Measurements from ENCODE around the gene ARRB1.
A peak's percentile ranks its signal among the peaks of the same experiment; 100 is the strongest.
"Not testable (repeated sequence)": the region's sequence is repeated elsewhere in the genome, so short reads cannot be mapped to it uniquely, and the experiment has no call there.

The ARRB1 gene

DNA sequence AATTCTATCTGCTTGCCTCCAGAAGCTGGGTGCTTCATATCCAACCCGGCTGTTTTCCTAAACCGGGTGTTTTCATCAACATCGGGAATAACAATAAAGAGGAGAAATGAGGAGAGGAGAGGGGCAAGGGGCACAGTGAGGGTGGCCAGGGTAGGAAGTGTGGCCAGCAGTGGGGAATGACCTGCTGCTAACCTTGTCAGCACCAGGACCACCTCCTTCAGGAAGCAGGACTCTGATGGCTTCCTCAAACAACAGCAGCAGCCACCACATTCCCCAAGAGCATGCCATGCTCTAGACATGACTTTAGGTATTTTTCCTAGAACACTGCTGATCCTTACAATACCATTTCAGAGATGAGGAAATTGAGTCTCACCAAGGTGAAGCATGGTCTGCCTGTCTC lies 58.5 kb downstream of the ARRB1 start:
- DNase-seq = no peak

DNA sequence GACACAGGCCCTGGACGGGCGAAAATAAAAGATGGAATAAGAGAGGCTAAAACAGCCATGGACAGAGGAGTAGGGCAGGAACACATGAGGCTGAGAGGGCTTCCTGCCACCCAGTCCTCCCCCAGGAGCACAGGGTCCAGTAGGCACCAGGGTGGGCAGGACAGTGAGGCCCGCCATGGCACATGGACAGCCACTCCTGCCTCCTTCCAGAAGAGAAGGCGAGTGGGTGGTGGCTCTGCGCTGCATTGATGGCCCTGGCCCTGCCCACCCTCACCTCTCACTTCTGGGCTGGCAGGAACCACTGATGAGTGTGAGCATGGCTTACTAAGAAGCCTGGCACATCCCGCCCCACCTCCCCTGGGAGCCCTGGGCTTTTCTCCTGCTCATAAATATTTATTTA lies 59.7 kb downstream of the ARRB1 start:
- DNase-seq = no peak

DNA sequence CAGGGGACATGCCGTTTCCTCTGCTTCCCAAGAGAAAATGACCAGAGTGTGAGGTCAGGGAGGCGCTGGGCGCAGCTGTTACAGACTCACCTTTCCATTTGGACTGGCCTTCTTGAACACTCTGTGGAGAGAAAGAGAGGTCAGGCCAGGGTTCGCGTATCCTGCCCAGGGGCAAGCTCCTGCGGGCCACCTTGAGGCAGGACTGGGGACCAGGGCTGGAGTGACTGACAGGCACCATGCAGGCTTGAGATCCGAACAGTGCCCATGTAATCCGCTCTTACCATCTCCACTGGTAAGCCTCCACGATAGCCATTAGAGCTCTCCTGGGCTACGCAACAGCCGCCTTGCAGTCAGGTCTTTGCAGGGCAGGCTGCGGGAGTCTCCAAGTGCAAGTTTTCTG lies 61.5 kb downstream of the ARRB1 start:
- no peak for DNase-seq

DNA sequence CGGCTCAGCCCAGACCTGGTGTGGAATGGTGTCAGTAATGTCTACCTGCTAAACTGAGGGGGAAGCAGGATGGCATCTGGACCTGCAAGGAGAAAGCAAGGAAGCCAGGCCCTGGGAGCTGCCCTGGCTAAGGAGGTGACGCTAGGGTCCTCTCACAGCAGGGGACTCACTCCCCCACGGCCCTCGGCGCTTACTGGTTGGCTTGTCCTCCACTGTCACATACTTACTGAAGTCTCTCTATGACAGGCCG lies 62.0 kb downstream of the ARRB1 start:
- no peak for DNase-seq

DNA sequence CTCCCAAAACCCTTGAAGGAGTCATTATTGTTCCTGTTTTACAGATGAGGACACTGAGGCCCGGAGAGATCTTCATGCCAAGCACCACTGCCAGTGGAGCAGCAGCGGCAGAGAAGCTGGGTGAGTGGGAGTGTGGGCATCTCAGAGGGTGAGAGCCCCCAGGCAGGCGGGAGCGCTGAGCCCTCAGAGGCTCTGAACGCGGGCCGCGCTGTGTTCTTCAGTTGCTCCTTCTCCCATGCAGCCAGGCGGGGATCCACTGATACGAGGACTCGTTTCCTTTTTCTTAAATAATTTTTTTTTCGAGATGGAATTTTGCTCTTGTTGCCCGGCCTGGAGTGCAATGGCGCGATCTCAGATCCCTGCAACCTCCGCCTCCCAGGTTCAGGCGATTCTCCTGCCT lies 63.9 kb downstream of the ARRB1 start:
- no peak for DNase-seq

DNA sequence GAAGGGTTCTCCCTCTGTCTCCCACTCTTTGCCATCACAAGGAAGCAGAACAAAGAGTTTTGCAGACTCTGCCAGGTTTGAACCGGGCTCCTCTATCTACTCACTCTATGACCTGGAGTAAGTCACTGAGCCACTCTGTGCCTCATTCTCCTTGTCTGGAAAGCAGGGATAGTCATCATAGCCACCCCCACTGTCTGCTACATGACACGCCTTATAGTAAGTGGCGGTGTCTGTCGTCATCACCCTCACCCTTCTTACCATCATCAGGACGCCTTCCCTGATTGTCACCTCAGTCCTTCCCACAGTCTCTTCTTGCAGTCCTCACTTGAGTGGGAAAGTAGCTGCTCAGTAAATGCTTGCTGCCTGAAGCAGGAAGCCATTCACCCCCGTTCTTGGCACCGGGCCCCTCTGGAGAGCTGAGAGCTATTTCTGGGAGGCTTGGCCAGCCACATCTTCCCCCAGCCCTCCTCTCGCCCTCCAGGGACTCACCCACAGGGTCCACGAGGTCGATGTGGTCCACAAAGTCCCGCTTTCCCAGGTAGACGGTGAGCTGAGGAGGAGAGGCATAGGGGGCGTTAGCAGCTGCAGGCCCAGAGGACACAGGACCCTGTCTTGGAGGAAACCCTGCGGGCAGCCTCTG lies 64.5 kb downstream of the ARRB1 start:
- no peak for DNase-seq

DNA sequence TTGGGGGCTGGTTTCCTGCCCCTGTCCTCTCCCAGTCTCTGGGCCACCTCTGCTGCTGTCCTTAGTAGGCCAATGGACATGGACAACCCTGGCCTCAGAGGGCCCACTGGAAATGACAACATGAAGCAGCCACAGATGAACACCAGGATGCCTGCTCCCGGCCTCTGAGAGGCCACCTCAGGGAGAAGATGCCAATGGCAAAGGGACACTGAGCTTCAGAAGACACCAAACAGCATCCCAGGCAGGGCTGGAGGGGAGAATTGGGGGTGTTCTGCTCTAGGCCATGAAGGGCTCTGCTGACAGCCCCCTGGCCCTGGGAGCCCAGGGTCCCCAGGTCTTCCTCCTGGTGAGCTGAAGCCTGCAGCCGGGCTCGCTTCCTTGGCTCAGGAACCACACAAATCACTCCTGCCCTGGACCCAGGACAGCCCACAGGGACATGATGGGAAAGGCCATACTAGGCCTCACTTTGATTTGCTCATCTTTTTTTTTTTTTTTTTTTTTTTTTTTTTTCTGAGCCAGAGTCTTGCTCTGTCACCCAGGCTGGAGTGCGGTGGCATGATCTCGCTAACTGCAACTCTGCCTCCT lies 65.6 kb downstream of the ARRB1 start:
- no peak for DNase-seq

DNA sequence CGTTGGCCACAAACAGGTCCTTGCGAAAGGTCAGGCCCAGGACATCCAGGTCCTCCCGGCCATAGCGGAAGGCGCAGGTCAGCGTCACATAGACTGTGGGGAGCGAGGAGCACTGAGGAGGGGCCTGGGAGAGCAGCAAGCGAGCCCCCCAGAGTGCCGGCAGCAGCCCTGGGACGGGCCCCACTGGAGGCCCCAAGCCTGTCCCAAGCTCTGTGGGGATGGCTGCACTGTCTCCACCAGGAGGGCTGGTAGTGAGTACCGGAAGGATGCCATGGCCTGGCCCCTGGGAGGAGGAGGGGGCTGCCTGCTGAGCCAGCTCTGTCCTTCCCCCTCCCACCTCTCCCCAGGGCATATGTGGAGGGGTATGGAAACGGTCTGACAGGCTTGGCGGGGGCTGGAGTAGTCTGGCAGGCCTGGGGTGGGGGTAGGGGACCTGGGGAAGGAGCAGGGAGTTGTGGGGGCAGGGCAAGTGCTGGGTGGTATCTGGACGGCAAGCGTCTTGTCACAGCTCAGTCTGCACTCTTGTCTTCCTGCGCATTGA lies 68.0 kb downstream of the ARRB1 start:
- DNase-seq = no peak

DNA sequence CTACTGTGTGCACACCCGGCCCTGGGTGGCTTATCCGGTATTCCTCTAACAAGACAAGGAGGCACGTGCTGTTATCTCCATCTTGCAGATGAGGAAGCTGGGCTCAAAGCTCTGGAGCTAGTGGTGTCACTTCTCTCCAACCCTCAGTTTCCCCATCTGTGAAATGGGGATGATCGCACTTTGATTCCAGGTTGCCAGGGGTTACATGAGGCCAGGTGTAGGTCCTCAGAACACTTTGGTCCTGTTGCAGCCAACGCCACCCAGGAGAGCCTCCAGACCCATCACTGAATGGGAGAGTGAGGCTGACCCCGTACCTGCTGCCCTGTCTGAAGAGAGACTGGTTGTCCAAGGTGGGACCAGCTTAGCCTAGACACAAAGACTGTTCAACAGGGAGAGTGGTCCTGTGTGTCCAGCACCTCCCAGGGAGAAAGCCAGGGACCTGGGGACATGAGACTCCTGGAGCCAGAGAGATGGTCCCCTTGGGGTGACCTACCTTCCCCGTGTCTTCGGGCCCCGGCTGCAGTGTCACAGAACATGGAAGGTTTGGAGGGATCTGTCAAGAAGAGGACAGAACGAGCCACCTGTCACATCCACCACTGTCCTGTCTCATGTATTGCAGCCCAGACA lies 69.9 kb downstream of the ARRB1 start:
- DNase-seq = no peak

DNA sequence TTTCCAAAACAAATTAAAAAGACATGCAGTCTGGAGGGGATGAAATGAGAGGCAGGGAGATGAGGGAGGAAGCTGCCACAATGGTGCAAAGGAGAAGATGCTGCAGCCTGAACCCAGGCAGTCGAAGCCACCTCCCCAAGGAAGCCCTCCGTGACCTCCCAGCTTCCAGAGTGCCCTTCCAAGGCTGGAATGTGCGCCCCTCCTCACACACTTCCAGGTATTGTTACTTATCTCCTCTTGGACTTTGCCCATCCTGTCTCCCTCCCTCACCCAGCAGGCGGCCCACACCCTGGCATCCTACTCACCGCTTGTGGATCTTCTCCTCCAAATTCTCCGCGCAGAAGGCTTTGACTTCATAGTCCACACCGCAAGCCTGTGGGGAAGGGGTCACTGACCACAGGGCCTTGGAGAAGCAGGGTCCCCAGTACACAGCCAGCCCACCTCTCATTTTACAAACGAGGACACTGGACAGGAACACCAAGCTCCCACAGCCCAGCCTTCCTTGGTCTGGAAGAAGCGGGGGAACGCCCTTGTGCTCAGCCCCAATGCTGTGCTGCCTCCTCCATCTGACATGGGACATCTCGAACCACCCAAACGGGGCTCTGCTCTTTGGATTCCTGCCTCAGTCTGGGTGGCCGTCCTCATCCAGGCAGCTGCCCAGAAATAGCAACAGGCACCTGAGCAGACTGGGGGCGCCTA lies 70.5 kb downstream of the ARRB1 start:
- DNase-seq = no peak

DNA sequence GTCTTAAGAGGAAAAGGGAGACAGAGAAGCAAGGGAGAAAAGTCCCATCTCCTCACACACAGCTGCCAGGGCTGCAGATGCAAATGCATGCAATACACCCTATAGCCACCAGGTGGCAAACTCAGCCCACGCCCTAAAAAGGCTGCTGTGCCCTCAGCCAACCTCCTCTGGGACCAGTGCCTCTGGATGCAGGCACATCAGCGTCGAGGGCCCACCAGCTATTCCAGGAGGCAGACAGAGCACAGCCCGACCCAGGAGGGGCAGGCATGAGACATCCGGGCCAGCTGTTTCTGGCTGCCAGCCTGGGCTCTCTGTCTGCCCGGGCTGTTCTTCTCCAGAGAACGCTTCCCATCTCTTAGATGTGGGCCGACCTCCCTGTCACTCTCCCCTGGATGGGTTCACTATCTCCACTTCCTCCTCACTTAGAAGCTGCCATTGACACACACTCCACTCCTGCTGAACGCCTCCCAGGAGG lies 71.2 kb downstream of the ARRB1 start:
- DNase-seq = peak; percentile 78

DNA sequence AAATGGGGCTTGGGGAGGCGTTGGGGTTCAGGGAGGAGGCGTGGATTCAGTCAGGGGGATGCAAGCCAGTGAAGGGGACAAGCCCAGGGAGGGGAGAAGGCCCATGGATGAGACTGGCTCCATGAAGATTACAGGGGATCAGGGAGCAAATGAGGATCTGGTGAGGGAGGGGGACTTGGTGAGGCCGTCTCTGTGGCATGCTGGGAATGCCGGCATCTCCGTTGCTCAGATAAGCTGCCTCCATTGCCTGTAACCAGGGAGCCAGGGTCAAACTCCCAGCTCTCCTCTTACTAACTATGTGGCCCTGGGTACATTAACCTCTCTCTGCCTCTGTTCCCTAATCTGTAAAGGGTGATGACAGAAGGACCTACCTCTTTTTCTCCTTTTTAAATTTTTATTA lies 72.2 kb downstream of the ARRB1 start:
- no peak for DNase-seq

DNA sequence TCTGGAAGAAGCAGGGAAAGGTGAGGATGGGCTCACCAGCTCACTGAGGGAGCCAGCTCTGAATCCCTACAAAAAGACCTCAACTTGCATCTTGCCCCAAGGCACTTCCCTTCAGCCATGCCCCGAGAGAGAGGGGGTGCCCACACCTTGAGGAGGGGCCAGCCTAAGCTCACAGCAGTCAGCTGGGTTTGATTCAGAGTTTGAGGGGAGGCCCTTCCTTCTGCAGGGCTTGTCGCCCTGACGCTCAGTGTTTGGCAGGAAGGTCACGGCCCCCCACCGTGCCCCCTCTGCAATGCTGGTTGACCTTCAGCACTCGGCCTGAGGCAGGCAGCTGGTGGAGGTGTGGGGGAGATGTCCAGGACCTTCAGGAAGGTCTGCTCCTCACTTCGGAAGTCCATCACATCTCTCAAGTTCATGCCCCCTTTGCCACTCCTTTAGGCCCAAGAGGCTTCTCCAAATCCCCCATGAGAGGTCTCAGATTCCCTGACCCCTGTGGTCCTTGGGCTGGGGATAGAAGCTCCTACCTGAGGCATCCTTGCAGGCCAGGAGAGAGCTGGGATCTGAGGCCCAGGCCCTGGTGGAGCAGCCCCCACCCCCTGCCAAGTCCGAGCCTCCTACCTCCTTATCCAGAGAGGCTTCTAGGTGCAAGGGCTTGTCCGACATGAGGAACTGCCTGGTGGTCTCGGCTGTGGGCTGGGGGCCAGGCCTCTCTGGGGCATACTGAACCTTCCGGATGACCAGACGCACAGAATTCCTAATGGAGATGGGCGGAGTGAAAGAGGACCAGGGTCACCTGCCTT lies 73.3 kb downstream of the ARRB1 start:
- DNase-seq = peak; percentile 9

DNA sequence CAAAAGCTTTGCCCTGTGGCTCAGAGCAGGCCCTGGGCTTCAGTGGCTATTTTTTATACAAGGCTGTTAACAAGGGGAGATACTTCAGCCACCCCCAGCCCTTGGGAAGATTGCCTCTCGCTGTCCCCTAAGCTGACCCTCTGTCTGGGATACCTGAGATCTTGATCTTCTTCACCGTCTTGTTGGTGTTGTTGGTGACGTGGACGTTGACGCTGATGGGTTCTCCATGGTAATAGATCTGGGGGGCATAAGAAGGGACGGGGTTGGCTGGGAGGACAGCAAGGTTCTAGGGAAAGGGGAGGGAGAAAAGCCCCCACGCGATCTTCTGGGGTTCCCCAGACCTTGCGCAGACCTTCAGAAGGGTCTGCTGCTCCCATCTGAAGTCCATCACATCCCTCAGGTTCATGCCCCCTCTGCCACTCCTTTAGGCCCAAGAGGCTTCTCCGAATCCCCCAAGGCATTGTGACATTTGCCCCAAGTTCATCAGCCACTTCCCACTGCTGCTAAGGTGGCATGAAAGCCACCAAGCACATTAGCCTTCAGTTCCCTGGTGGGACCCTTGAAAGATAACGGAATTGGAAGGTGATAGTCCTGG lies 74.2 kb downstream of the ARRB1 start:
- peak; percentile 9 for DNase-seq

DNA sequence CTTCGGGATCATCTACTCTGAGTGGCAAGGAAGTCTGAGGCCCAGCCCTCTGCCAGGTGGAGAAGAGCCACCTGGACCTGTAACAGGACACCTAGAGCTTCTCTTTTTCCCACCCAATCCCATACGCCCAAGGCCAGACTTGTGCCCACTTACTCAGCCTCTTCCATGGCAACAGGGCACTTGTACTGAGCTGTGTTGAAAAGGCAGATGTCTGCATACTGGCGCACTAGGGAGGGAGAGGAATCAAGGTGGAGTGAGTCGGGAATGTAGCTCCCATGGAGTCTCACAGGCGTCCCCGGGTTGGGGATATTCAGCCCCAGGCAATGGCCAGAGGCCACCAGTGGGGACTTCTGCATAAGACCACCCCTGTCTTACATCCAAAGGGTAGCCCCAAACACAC lies 74.8 kb downstream of the ARRB1 start:
- no peak for DNase-seq

DNA sequence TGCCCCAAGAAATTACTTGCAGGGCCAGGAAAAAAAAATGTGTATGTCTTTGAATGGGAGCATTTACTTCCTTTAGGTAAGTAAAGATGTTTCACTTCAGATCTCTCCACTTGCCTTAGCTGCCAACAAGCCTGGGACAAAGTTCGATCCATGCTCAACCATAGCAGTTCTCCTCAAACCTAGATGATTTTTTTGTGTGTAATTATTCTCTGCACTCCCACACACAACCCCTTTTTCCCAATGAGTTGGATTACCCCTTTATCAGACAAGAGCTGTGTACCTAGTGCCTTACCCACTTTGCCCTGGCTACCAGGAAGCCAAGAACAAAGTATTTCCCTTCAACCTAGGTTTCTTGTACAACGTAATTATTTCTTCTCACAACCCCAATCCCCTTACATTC lies 75.3 kb downstream of the ARRB1 start:
- DNase-seq = no peak

DNA sequence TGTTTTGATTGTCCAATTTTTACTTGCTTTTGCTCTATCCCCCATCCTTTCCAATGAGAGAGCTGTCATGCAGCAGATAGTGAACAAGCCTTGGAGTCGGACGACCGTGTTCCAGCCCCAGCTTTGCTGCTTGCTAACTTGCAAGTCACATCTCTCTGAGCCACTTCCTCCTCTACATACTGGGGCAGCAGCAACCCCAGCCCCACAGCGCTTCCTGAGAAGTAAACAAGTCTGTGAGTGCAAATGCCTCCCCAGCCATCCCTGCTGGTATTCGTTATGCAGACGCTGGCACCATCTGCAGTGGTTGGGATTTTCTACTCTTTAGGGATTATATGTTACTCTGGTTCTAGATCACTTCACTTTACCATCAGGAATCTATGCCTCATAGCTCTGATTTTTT lies 75.9 kb downstream of the ARRB1 start:
- peak; percentile 67 for DNase-seq

DNA sequence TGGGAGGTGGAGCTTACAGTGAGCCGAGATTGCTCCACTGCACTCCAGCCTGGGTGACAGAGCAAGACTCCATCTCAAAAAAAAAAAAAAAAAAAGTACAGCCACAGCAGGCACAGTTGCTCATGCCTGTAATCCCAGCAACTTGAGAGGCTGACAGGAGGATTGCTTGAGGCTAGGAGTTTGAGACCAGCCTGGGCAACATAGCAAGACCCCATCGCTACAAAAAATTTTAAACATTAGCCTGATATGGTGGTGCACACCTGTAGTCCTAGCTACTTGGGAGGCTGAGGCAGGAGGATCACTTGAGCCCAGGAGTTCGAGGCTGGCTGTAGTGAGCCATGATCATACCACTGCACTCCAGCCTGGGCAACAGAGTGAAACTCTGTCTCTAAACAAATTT lies 76.7 kb downstream of the ARRB1 start:
- not testable (repeated sequence) for DNase-seq

DNA sequence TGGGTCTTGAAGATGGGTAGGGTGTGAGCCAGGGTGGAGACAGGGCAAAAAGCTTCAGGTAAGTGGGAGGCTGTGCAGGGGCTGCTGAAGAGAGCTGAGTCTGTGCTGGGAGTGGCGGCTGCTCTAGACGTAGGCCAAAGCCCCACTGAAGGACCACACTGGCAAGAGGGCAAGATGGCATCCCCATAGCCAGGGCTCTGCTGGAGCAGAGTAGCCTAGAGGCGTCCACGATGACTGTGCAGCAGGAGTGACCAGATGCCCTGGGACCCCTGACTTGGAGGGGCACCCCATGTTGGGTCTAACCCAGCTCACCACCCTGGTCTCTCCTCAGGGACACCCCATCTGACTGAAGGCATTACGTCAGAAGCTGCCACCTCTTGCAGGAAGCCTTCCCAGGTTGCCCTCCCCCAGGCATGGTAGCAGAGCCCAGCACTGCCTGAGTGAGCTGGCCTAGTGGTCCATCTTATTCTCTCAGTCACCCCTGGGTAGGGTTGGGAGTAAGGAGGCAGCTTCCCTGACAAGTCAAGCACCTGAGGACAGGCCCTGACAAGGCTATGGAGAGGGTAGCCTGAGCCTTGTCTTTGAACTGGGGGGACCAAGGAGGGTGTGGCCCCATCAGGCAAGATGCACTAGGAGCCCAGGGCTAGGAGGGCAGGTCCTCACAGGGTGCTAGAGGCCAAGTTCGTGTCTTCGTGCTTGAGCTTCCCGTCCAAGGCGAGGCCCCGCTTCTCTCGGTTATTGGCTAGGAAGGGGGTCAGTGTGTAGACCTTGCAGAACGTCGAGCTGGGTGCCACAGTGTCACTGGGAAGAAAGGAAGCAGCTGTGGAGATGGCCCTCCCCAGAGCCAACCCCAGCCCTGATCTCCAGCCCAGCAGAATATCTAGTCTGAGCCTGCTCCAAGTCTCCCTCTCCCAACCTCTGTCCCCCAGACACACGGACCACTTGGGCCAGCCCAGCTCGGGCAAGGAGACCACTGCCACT lies 77.8 kb downstream of the ARRB1 start:
- no peak for DNase-seq

DNA sequence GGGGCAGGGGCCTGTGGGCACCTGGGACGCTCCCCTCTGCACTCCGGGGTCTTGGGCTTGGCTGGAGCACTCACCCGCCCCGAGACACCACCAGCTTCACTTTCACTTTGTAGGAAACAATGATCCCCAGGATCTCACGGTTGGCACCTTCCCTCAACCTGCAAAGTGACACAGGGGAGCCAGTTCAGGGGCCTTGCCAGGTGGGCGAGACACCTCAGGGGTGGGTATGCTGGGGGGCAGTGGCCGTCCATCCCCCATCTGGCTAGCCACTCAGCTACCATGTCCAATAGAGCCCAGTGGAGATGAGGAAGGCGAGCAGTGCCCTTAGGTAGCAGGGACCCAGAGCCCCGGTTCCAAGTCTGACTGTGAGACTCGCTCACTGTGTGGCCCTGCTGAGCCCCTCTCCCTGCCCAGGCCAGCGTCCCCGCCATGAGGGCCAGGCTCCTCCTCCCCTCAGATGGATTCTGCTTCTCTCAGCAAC lies 78.6 kb downstream of the ARRB1 start:
- no peak for DNase-seq

DNA sequence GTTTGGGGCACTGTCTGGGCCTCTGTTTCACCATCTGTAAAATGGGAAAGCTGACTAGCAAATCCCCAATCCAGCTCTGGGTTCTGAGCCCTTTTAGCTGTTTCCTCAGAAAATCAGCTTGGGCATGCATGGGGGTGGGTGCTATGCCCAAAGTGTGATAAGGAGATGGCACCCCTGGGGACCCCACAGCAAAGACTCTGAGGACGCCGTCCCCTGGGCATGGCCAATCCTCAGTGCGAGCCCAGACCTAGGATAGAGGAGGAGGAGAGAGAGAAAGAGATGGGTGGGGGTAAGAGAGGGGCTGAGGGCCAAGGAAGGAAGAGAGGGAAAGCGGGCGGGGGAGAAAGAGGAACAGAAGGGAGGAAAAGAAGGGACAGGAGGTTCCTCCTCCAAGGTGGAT lies 79.1 kb downstream of the ARRB1 start:
- DNase-seq = no peak
